Upper lobe of left lung (tissue), 6 donors: ENCODE measurements around the gene PDS5B. TPM values are rescaled to one million over a fixed set of nuclear protein-coding genes. Genes with fewer than 3 reads are reported as not detected.

Source experiments
- ATAC-seq, 2 donors: fragments of 200-7000 bp; cut with Tn5 transposase; one replicate each; pipeline ENCODE4 v1.9.1; 2022; ENCODE audit warnings: mild to moderate bottlenecking in 2 of 2, moderate library complexity in 2 of 2; ENCODE audit not compliant: low FRiP score in 2 of 2
- DNase-seq, 2 donors: peaks; one replicate each; pipeline ENCODE4 v3.0.0-alpha.2; 2019 to 2020
- H3K27ac ChIP-seq, 4 donors: fragments of 200-600 bp; sonication (generic); one replicate each; pipeline ENCODE4 v1.5.1; 2016 to 2019
- H3K27me3 ChIP-seq, 4 donors: fragments of 200-600 bp; sonication (generic); one replicate each; pipeline ENCODE4 v1.5.1; 2017 to 2019
- H3K36me3 ChIP-seq, 4 donors: fragments of 200-600 bp; sonication (generic); one replicate each; pipeline ENCODE4 v1.5.1; 2016 to 2019
- H3K4me1 ChIP-seq, 4 donors: fragments of 200-600 bp; sonication (generic); one replicate each; pipeline ENCODE4 v1.5.1; 2018 to 2019
- H3K4me3 ChIP-seq, 4 donors: fragments of 200-600 bp; sonication (generic); one replicate each; pipeline ENCODE4 v1.5.1; 2017 to 2019; ENCODE audit warnings: mild to moderate bottlenecking in 2 of 4, moderate library complexity in 1 of 4
- H3K9me3 ChIP-seq, 4 donors: fragments of 200-600 bp; sonication (generic); one replicate each; pipeline ENCODE4 v1.5.1; 2018 to 2019
- EP300 ChIP-seq, 4 donors: sonication (generic); formaldehyde crosslinking; IDR thresholded peaks; one replicate each; pipeline ENCODE4 v1.5.1; 2017; ENCODE audit warnings: antibody characterized with exemption in 4 of 4, control low read depth in 2 of 4
- POLR2A ChIP-seq, 4 donors: fragments of 450-650 bp; IDR thresholded peaks; one replicate each; pipeline ENCODE4 v1.5.1; 2016 to 2017; ENCODE audit warnings: antibody characterized with exemption in 4 of 4, mild to moderate bottlenecking in 2 of 4
- POLR2AphosphoS5 ChIP-seq, 2 donors: sonication (generic); formaldehyde crosslinking; IDR thresholded peaks; one replicate each; pipeline ENCODE4 v1.5.1; 2017; ENCODE audit warnings: antibody characterized with exemption in 2 of 2
- WGBS, 2 donors: methylation state at CpG; one replicate each; pipeline ENCODE4 v1.1.5; 2017 to 2018; 5-methylcytosine and 5-hydroxymethylcytosine counted together
- total RNA-seq, 6 donors: library from RNA; depleted of rRNA in 4 of 6; stranded (reverse); fragments of >200 nt in 4 of 6; gene quantifications; one replicate each; pipeline versions ENCODE4 v1.1.0 to v1.2.1, GENCODE V29; 2016 to 2021
- TF ChIP-seq, protein P1 (sequence below), 6 experiments: fragments of 450-650 bp in 4 of 6; fragments of 200-600 bp in 2 of 6; sonication (generic) in 2 of 6; IDR thresholded peaks; one replicate each; pipeline ENCODE4 v1.5.1; 2016 to 2019; ENCODE audit warnings: antibody characterized with exemption in 6 of 6
- donor health status: DM: no; HTN: no; CAD: no; lungs with moderate emphysema.
- donor health status: DM: no; HTN: yes; CAD: no; lungs with severe emphysema.

The PDS5B gene
- total RNA-seq, 6 donors from 2014 or later: 26.0 to 84.3 (median 43.3) TPM

DNA sequence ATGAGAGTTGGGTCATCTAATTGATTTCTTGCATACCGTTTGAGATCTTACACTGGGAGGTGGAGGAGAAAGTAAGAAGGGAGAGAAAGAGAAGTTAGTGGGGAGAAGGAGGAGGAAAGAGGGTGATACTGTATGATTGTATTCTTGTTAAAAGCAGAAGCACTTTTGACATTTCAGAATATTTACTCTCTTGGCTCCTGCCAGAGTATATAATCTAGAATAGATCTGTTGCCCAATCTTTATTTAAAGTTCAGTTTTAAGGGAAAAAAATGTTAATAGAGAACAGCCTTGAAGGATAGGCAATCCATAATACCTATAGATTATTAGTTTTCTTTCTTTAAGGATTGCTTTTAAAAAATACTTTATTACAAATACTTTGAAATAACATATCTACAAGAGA, 41.5 kb downstream of the PDS5B start:
- Histone ChIP-seq H3K36me3 (no peaks in the 10 kb centered on the region), H3K27ac (no peak overlapping the region), H3K27me3 (no peaks in the 10 kb centered on the region), H3K4me3 (no peak overlapping the region), H3K9me3 (peaks cover 3 to 5% (median 4%) of the 10 kb centered on the region in 4 donors), H3K4me1 (peaks cover 8 to 29% (median 22%) of the 10 kb centered on the region in 4 donors)
- DNase-seq (no peak), ATAC-seq (no peak)
- WGBS, 2 donors: 9 to 45% methylated on average over 1 of the region's 1 CpG
- TF ChIP-seq EP300 (IDR thresholded peaks at IDR 0.05) (no peak), POLR2A (IDR thresholded peaks at IDR 0.05) (no peak), POLR2AphosphoS5 (IDR thresholded peaks at IDR 0.05) (no peak)
- TF ChIP-seq, protein P1, sequence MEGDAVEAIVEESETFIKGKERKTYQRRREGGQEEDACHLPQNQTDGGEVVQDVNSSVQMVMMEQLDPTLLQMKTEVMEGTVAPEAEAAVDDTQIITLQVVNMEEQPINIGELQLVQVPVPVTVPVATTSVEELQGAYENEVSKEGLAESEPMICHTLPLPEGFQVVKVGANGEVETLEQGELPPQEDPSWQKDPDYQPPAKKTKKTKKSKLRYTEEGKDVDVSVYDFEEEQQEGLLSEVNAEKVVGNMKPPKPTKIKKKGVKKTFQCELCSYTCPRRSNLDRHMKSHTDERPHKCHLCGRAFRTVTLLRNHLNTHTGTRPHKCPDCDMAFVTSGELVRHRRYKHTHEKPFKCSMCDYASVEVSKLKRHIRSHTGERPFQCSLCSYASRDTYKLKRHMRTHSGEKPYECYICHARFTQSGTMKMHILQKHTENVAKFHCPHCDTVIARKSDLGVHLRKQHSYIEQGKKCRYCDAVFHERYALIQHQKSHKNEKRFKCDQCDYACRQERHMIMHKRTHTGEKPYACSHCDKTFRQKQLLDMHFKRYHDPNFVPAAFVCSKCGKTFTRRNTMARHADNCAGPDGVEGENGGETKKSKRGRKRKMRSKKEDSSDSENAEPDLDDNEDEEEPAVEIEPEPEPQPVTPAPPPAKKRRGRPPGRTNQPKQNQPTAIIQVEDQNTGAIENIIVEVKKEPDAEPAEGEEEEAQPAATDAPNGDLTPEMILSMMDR (IDR thresholded peaks at IDR 0.05): no peak

DNA sequence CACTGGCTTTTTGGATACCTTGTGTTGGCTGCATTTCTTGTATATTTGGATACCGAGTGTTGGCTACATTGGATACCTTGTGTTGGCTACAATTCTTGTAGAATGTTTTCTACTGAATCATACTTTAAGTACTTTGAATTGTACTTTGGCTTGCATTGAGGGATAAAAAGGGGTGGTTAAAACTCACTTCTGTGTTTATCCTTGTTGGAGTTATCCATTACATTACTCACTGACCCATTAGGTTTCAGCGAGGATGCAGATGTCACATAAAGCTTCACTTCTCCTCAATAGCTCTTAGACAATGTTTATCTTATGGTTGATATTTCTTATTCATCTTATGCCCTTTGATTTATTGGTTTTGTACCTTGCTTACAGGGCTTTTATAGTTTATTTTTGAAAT, 43.1 kb downstream of the PDS5B start:
- no peak overlapping the region for H3K4me3 ChIP-seq
- TF ChIP-seq, protein P1 (IDR thresholded peaks at IDR 0.05): no peak
- TF ChIP-seq POLR2A (IDR thresholded peaks at IDR 0.05): no peak
- TF ChIP-seq POLR2AphosphoS5 (IDR thresholded peaks at IDR 0.05): no peak
- no peak for TF ChIP-seq EP300 (IDR thresholded peaks at IDR 0.05)
- H3K36me3 ChIP-seq: no peaks in the 10 kb centered on the region
- H3K27ac ChIP-seq: no peak overlapping the region
- DNase-seq (no peak), ATAC-seq (no peak)
- 83 to 85% methylated on average over 2 of the region's 2 CpGs for WGBS, 2 donors
- H3K4me1 ChIP-seq: peaks cover 8 to 31% (median 23%) of the 10 kb centered on the region in 4 donors
- no peaks in the 10 kb centered on the region for H3K27me3 ChIP-seq
- H3K9me3 ChIP-seq: no peaks in the 10 kb centered on the region

DNA sequence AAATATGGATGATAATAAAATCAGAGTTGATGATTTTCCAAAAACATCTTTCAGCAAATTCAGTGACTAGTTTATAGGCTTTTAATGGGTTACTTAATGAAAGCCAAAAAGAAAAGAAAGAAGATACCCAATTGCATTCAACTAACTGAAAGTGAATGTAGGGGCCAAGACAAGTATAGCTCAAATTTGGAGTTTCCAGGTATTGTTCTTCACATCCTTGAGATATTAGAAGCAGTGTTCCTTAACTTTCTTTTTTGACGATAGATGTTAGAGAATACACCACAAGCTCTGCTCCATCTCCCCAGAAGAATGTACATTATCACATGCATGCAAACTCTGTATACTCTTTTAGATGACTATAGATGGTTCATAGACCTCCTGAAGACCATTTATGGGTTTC, 43.6 kb downstream of the PDS5B start:
- no peak for DNase-seq

DNA sequence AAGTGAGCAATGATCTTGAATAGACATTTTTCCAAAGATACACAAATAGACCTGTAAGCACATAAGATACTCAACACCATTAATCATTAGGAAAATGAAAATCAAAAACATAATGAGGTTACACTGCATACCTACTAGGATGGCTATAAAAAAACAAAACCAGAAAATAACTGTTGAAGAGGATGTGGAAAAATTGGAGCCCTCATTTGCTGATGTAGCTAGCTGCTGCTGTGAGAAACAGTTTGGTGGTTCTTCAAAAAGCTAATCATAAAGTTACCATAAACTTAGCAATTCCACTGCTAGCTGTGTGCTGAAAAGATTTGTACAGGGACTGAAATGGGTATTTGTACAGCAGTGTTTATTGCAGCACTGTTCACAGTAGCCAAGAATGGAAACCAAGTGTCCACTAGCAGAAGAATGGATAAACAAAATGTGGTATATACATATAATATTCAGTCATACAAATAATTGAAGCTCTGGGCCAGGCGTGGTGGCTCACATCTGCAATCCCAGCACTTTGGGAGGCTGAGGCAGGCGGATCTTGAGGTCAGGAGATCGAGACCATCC, 46.2 kb downstream of the PDS5B start:
- DNase-seq: no peak
- TF ChIP-seq POLR2A (IDR thresholded peaks at IDR 0.05): no peak
- TF ChIP-seq, protein P1 (IDR thresholded peaks at IDR 0.05): no peak
- TF ChIP-seq POLR2AphosphoS5 (IDR thresholded peaks at IDR 0.05): no peak
- no peak for TF ChIP-seq EP300 (IDR thresholded peaks at IDR 0.05)
- no peak overlapping the region for H3K27ac ChIP-seq
- H3K9me3 ChIP-seq: no peaks in the 10 kb centered on the region
- H3K4me3 ChIP-seq: no peak overlapping the region
- no peak for ATAC-seq
- 91 to 92% methylated on average over 3 of the region's 3 CpGs for WGBS, 2 donors
- H3K36me3 ChIP-seq: no peaks in the 10 kb centered on the region
- H3K27me3 ChIP-seq: no peaks in the 10 kb centered on the region
- H3K4me1 ChIP-seq: peaks cover 5 to 15% (median 11%) of the 10 kb centered on the region in 4 donors

More for the DNA sequence above, 43.6 kb downstream of the PDS5B start:
- Histone ChIP-seq H3K4me1 (peaks cover 11 to 27% (median 21%) of the 10 kb centered on the region in 4 donors), H3K9me3 (no peaks in the 10 kb centered on the region), H3K36me3 (no peaks in the 10 kb centered on the region), H3K27me3 (no peaks in the 10 kb centered on the region), H3K4me3 (no peak overlapping the region), H3K27ac (no peak overlapping the region)
- 71 to 77% methylated on average over 1 of the region's 1 CpG for WGBS, 2 donors
- TF ChIP-seq POLR2AphosphoS5 (IDR thresholded peaks at IDR 0.05) (no peak), EP300 (IDR thresholded peaks at IDR 0.05) (no peak), POLR2A (IDR thresholded peaks at IDR 0.05) (no peak)
- TF ChIP-seq, protein P1 (IDR thresholded peaks at IDR 0.05): no peak
- ATAC-seq: no peak

DNA sequence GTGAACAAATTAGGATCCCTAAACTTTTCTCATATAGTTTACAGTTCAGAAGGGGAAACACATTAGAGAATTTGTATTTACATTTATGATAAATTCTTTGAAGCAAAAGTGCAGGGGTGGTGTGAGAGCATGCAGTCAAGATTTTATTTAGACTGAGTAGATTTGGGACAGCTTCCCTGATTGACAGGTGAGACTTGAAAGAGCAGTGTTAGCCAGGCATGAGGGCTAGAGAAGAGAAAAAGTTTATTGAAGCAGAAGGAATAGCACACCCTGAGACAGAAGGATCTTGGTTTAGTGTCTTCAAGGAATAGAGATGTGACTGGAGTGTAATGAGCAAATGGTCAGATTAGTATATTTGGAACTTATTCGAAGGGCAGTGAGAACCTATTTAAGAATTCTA, 50.5 kb downstream of the PDS5B start:
- no peak for TF ChIP-seq EP300 (IDR thresholded peaks at IDR 0.05)
- TF ChIP-seq POLR2A (IDR thresholded peaks at IDR 0.05): no peak
- TF ChIP-seq POLR2AphosphoS5 (IDR thresholded peaks at IDR 0.05): no peak
- TF ChIP-seq, protein P1 (IDR thresholded peaks at IDR 0.05): no peak
- H3K36me3 ChIP-seq: no peaks in the 10 kb centered on the region
- ATAC-seq (no peak), DNase-seq (no peak)
- H3K4me3 ChIP-seq: no peak overlapping the region
- no peaks in the 10 kb centered on the region for H3K9me3 ChIP-seq
- H3K4me1 ChIP-seq: peaks cover 0 to 21% (median 8%) of the 10 kb centered on the region in 4 donors
- WGBS, 2 donors: 96 to 100% methylated on average over 1 of the region's 1 CpG
- no peaks in the 10 kb centered on the region for H3K27me3 ChIP-seq
- no peak overlapping the region for H3K27ac ChIP-seq
